Measurements from ENCODE around the gene CDKN2AIPNL. TPM values are rescaled to one million over a fixed set of nuclear protein-coding genes. Genes with fewer than 3 reads are reported as not detected.

Gene CDKN2AIPNL
- total and polyA plus RNA-seq, 3 donors from 2014 or later: 36.0 to 42.6 (median 37.1) TPM

- H3K27me3 ChIP-seq: no peaks in the 10 kb centered on the region
- H3K4me3 ChIP-seq: no peak overlapping the region
- peaks cover 13% of the 10 kb centered on the region for H3K4me1 ChIP-seq
- WGBS, 2 donors: 55 to 85% methylated on average over 1 of the region's 1 CpG
- no peaks in the 10 kb centered on the region for H3K36me3 ChIP-seq (ENCODE audit: low read depth, missing control alignments)
- peak; percentile 83 for DNase-seq
- intact Hi-C loops (cut with DNase I; ENCODE audit: low total_unique reads): no loop called here
- no peaks in the 10 kb centered on the region for H3K9me3 ChIP-seq
- H3K27ac ChIP-seq: peak overlapping the region in 1 of 2 donors; percentile 25
- TF ChIP-seq, protein P1, sequence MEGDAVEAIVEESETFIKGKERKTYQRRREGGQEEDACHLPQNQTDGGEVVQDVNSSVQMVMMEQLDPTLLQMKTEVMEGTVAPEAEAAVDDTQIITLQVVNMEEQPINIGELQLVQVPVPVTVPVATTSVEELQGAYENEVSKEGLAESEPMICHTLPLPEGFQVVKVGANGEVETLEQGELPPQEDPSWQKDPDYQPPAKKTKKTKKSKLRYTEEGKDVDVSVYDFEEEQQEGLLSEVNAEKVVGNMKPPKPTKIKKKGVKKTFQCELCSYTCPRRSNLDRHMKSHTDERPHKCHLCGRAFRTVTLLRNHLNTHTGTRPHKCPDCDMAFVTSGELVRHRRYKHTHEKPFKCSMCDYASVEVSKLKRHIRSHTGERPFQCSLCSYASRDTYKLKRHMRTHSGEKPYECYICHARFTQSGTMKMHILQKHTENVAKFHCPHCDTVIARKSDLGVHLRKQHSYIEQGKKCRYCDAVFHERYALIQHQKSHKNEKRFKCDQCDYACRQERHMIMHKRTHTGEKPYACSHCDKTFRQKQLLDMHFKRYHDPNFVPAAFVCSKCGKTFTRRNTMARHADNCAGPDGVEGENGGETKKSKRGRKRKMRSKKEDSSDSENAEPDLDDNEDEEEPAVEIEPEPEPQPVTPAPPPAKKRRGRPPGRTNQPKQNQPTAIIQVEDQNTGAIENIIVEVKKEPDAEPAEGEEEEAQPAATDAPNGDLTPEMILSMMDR (IDR thresholded peaks at IDR 0.05): no peak
- TF ChIP-seq POLR2A (IDR thresholded peaks at IDR 0.05): no peak
These were observed 40.3 kb upstream of the CDKN2AIPNL start for GRCh38 chr5:134451936-134452505.

DNA sequence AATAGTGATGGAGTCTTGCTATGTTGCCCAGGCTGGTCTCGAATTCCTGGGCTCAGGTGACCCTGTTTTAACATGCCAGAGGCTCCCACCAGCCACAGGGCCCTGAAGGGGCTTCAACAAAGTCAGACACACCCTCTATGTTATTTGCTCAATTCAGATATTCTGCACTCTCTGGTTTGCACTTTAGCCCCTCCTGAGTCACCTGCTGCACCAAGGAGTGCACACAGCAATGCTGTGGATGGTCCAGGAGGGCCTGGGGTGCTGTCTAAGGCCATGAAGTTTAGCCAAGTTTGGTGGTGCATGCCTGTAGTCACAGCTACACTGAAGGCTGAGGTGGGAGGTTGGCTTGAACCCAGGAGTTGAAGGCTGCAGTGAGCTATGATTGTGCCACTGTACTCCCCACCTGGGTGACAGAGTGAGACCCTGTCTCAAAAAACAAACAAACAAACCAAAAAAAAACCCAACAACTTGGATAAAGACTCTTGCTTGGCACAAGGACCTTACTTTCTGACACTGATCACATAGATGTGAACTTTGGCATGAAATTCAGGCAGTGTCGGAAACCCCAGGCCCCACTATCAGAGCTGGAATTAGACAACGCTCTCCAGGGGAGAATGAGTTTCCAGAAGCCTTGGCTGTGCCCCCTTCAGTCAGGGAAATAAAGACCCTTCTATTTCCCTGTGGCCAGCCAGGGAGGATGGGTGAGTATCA lies 39.7 kb upstream of the CDKN2AIPNL start:
- H3K27ac ChIP-seq: peak overlapping the region in 1 of 2 donors; percentile 25
- intact Hi-C loops (cut with DNase I; ENCODE audit: low total_unique reads): no loop called here
- WGBS, 2 donors: 81 to 92% methylated on average over 3 of the region's 3 CpGs

GRCh38 chr5:134450374-134450773 lies 38.7 kb upstream of the CDKN2AIPNL start:
- no peaks in the 10 kb centered on the region for H3K27me3 ChIP-seq
- peaks cover 13% of the 10 kb centered on the region for H3K4me1 ChIP-seq
- no peaks in the 10 kb centered on the region for H3K36me3 ChIP-seq (ENCODE audit: low read depth, missing control alignments)
- no peak for TF ChIP-seq POLR2A (IDR thresholded peaks at IDR 0.05)
- TF ChIP-seq, protein P1 (IDR thresholded peaks at IDR 0.05): no peak
- intact Hi-C loops (cut with DNase I; ENCODE audit: low total_unique reads): no loop called here
- DNase-seq: no peak
- H3K27ac ChIP-seq: no peak overlapping the region
- H3K4me3 ChIP-seq: no peak overlapping the region
- WGBS, 2 donors: 77 to 83% methylated on average over 2 of the region's 2 CpGs
- H3K9me3 ChIP-seq: no peaks in the 10 kb centered on the region

More for the DNA sequence above, 39.7 kb upstream of the CDKN2AIPNL start:
- no peak for TF ChIP-seq POLR2A (IDR thresholded peaks at IDR 0.05)
- TF ChIP-seq, protein P1 (IDR thresholded peaks at IDR 0.05): no peak
- H3K4me3 ChIP-seq: no peak overlapping the region
- no peaks in the 10 kb centered on the region for H3K36me3 ChIP-seq (ENCODE audit: low read depth, missing control alignments)
- DNase-seq: no peak
- no peaks in the 10 kb centered on the region for H3K27me3 ChIP-seq
- peaks cover 13% of the 10 kb centered on the region for H3K4me1 ChIP-seq
- no peaks in the 10 kb centered on the region for H3K9me3 ChIP-seq

GRCh38 chr5:134449167-134449566 lies 37.5 kb upstream of the CDKN2AIPNL start:
- H3K4me1 ChIP-seq: peaks cover 13% of the 10 kb centered on the region
- intact Hi-C loops (cut with DNase I; ENCODE audit: low total_unique reads): no loop called here
- WGBS, 2 donors: 94 to 100% methylated on average over 1 to 2 of the region's 2 CpGs
- H3K4me3 ChIP-seq: no peak overlapping the region
- no peaks in the 10 kb centered on the region for H3K27me3 ChIP-seq
- TF ChIP-seq, protein P1 (IDR thresholded peaks at IDR 0.05): no peak
- TF ChIP-seq POLR2A (IDR thresholded peaks at IDR 0.05): no peak
- no peak overlapping the region for H3K27ac ChIP-seq
- H3K36me3 ChIP-seq (ENCODE audit: low read depth, missing control alignments): no peaks in the 10 kb centered on the region
- no peak for DNase-seq
- H3K9me3 ChIP-seq: no peaks in the 10 kb centered on the region
